Embryonic facial prominence (tissue), 1 donor: Measurements from ENCODE around the gene OR52H1.
"Not testable (repeated sequence)": the region's sequence is repeated elsewhere in the genome, so short reads cannot be mapped to it uniquely, and the experiment has no call there.

Source experiments
- DNase-seq: peaks from one replicate; pipeline ENCODE4 v3.0.0-alpha.2; 2016; ENCODE audit errors: extremely low spot score

The OR52H1 gene

GRCh38 chr11:5548440-5548839, at the start of gene OR52H1:
TSS of gene OR52H1 (minus strand) at chr11:5548540. CDS start at chr11:5545505, 3,035 bp downstream.
- no peak for DNase-seq

- DNase-seq, result no peak
Measured at GRCh38 chr11:5597953-5598352, 49.6 kb upstream of the OR52H1 start.

- DNase-seq, result no peak
Measured at GRCh38 chr11:5596607-5597201, 48.4 kb upstream of the OR52H1 start, which contains the start of gene TRIM6. TSS of gene TRIM6 (plus strand) at chr11:5596637. CDS start at chr11:5596898, 261 bp downstream.

- DNase-seq, result no peak
Measured at GRCh38 chr11:5593146-5593545, 44.8 kb upstream of the OR52H1 start.

- DNase-seq, result no peak
Measured at GRCh38 chr11:5592615-5593014, 44.3 kb upstream of the OR52H1 start.

- no peak for DNase-seq
Measured at GRCh38 chr11:5591613-5592012, 43.3 kb upstream of the OR52H1 start.

GRCh38 chr11:5589906-5590305, 41.6 kb upstream of the OR52H1 start:
- DNase-seq, result not testable (repeated sequence)

GRCh38 chr11:5584458-5584857, 36.1 kb upstream of the OR52H1 start:
- not testable (repeated sequence) for DNase-seq

GRCh38 chr11:5581014-5581413, 32.7 kb upstream of the OR52H1 start:
- DNase-seq, result no peak

- no peak for DNase-seq
Measured at GRCh38 chr11:5580577-5580976, 32.2 kb upstream of the OR52H1 start, which contains the start of gene OR52B6. TSS of gene OR52B6 (plus strand) at chr11:5580877. CDS start at chr11:5580877, 0 bp downstream.

- DNase-seq, result no peak
Measured at GRCh38 chr11:5577101-5577500, 28.8 kb upstream of the OR52H1 start.

GRCh38 chr11:5575152-5575551, 26.8 kb upstream of the OR52H1 start:
- no peak for DNase-seq

GRCh38 chr11:5574654-5575053, 26.3 kb upstream of the OR52H1 start:
- no peak for DNase-seq

- DNase-seq, result no peak
Measured at GRCh38 chr11:5564259-5565019, 16.1 kb upstream of the OR52H1 start.

GRCh38 chr11:5557751-5558150, 9.4 kb upstream of the OR52H1 start:
- no peak for DNase-seq

- DNase-seq, result no peak
Measured at GRCh38 chr11:5556596-5557188, 8.4 kb upstream of the OR52H1 start.

GRCh38 chr11:5553343-5553742, 5.0 kb upstream of the OR52H1 start:
- DNase-seq, result no peak

- no peak for DNase-seq
Measured at GRCh38 chr11:5550440-5551095, 2.2 kb upstream of the OR52H1 start.

- no peak for DNase-seq
Measured at GRCh38 chr11:5547982-5548381, 358 bp downstream of the OR52H1 start.

GRCh38 chr11:5546457-5546856, 1.9 kb downstream of the OR52H1 start:
- no peak for DNase-seq

GRCh38 chr11:5541427-5541826, 6.9 kb downstream of the OR52H1 start:
- DNase-seq, result no peak

GRCh38 chr11:5536482-5536881, 11.9 kb downstream of the OR52H1 start:
- DNase-seq, result no peak
